GM12878 (cell line): ENCODE results near the gene CAB39. TPM values are rescaled to one million over a fixed set of nuclear protein-coding genes. Genes with fewer than 3 reads are reported as not detected.

Experiments used
- ATAC-seq: fragments of 200-7000 bp; cut with Tn5 transposase; 3 replicates; pipeline ENCODE4 v1.9.1; 2020; ENCODE audit warnings: mild to moderate bottlenecking, moderate library complexity
- BruUV-seq: library from RNA; stranded (reverse); fragments of 400-500 nt; replicated peaks from 2 replicates; lab custom pipeline; 2021; lab: Mats Ljungman, UMichigan
- CTCF ChIA-PET: fragments of 300-600 bp; sonication (Branson Sonifier 250); formaldehyde crosslinking; extraction: SDS; loops from one replicate; lab custom pipeline; 2021; ENCODE audit warnings: inconsistent platforms; lab: Yijun Ruan, JAX
- POLR2A ChIA-PET: fragments of 350-600 bp; formaldehyde crosslinking; extraction: SDS; loops from one replicate; lab custom pipeline; 2021; ENCODE audit warnings: inconsistent platforms; lab: Charles Lee
- RAD21 ChIA-PET: fragments of 300-600 bp; sonication (Branson Sonifier 250); formaldehyde crosslinking; loops from one replicate; lab custom pipeline; 2023; ENCODE audit warnings: antibody characterized with exemption; ENCODE audit not compliant: unreplicated experiment; lab: Charles Lee
- SMC1A ChIA-PET: fragments of 300-600 bp; sonication (Branson Sonifier 250); formaldehyde crosslinking; loops from one replicate; lab custom pipeline; 2023; ENCODE audit not compliant: unreplicated experiment, uncharacterized antibody; lab: Charles Lee
- DNase-seq: peaks from one replicate; pipeline ENCODE4 v3.0.0-alpha.2; 2011; ENCODE audit warnings: low read depth, low spot score
- FAIRE-seq: peaks from 3 replicates; lab custom pipeline; 2011; peaks lifted over from hg19 to GRCh38; lab: Jason Lieb, UNC
- H2AFZ ChIP-seq: 2 replicates; pipeline ENCODE4 v1.6.0; 2011; ENCODE audit warnings: low read depth, low read length, control low read depth; ENCODE audit not compliant: control insufficient read depth
- H3K27ac ChIP-seq: 2 replicates; pipeline ENCODE4 v1.5.1; 2011; ENCODE audit warnings: control low read depth; ENCODE audit not compliant: control insufficient read depth, insufficient read depth
- H3K27me3 ChIP-seq, 2 experiments: replicated peaks in 1 of 2; 2 replicates each; pipeline versions ENCODE4 v1.6.0 to v1.6.1; 2011; ENCODE audit warnings: low read length in 1 of 2; ENCODE audit not compliant: control insufficient read depth in 2 of 2, insufficient read depth in 2 of 2
- H3K36me3 ChIP-seq, 2 experiments: 2 replicates each; pipeline ENCODE4 v1.5.1; 2011; ENCODE audit warnings: low read length in 1 of 2; ENCODE audit not compliant: control insufficient read depth in 2 of 2, insufficient read depth in 2 of 2
- H3K4me1 ChIP-seq: 2 replicates; pipeline ENCODE4 v1.6.1; 2011; ENCODE audit warnings: mild to moderate bottlenecking, low read length, moderate library complexity, mixed read lengths; ENCODE audit not compliant: control insufficient read depth, insufficient read depth
- H3K4me2 ChIP-seq: 2 replicates; pipeline ENCODE4 v1.6.0; 2011; ENCODE audit warnings: control low read depth; ENCODE audit not compliant: control insufficient read depth, insufficient read depth
- H3K4me3 ChIP-seq: fragments of 200-600 bp; sonication (generic); 2 replicates; pipeline ENCODE4 v1.5.1; 2016
- H3K79me2 ChIP-seq: 2 replicates; pipeline ENCODE4 v1.6.0; 2011; ENCODE audit warnings: low read length; ENCODE audit not compliant: control insufficient read depth, insufficient read depth
- H3K9ac ChIP-seq: 2 replicates; pipeline ENCODE4 v1.8.0; 2011; ENCODE audit warnings: low read length, control low read depth, mixed read lengths; ENCODE audit not compliant: control insufficient read depth, insufficient read depth
- H3K9me3 ChIP-seq: replicated peaks from 3 replicates; pipeline ENCODE4 v1.5.1; 2011; ENCODE audit warnings: mild to moderate bottlenecking, low read length; ENCODE audit not compliant: control insufficient read depth, insufficient read depth
- H4K20me1 ChIP-seq: 2 replicates; pipeline ENCODE4 v1.6.0; 2011; ENCODE audit not compliant: control insufficient read depth, insufficient read depth
- BCL11A ChIP-seq: IDR thresholded peaks from 2 replicates; pipeline ENCODE4 v1.6.1; 2011; ENCODE audit warnings: low read depth, low read length
- CREM ChIP-seq: IDR thresholded peaks from 2 replicates; pipeline ENCODE4 v1.6.1; 2014; ENCODE audit warnings: antibody characterized with exemption, low read depth
- MEF2A ChIP-seq: IDR thresholded peaks from 2 replicates; pipeline ENCODE4 v1.6.1; 2011; ENCODE audit warnings: low read depth, mild to moderate bottlenecking, low read length, moderate library complexity; ENCODE audit not compliant: insufficient read depth
- PAX8 ChIP-seq: fragments of 450-650 bp; IDR thresholded peaks from 2 replicates; pipeline ENCODE4 v1.6.1; 2017; ENCODE audit warnings: mild to moderate bottlenecking, moderate library complexity
- RELB ChIP-seq: fragments of 450-650 bp; IDR thresholded peaks from 2 replicates; pipeline ENCODE4 v1.6.1; 2017; ENCODE audit warnings: low read depth, mild to moderate bottlenecking, moderate library complexity
- SMAD5 ChIP-seq: IDR thresholded peaks from 2 replicates; pipeline ENCODE4 v1.6.1; 2016; ENCODE audit warnings: antibody characterized with exemption, low read depth
- SRF ChIP-seq, 2 experiments: IDR thresholded peaks; 2 replicates each; pipeline ENCODE4 v1.6.1; 2011; ENCODE audit warnings: low read depth in 2 of 2, low read length in 2 of 2, mild to moderate bottlenecking in 1 of 2, moderate library complexity in 1 of 2
- TARDBP ChIP-seq: IDR thresholded peaks from 2 replicates; pipeline ENCODE4 v1.6.1; 2016; ENCODE audit warnings: borderline replicate concordance
- TCF7 ChIP-seq: IDR thresholded peaks from 2 replicates; pipeline ENCODE4 v1.6.1; 2014; ENCODE audit warnings: antibody characterized with exemption, borderline replicate concordance
- WGBS: methylation state at CpG from one replicate; pipeline ENCODE4 v1.1.6; 2016; ENCODE audit warnings: low lambda C conversion rate; ENCODE audit not compliant: insufficient replicate concordance, insufficient coverage; ENCODE audit errors: missing lambda C conversion rate; 5-methylcytosine and 5-hydroxymethylcytosine counted together
- in situ Hi-C: fragments of 300-500 bp; cut with MboI; formaldehyde crosslinking; loops from 9 replicates; pipeline ENCODE4 v1.14.3; 2018; ENCODE audit warnings: mixed read lengths
- intact Hi-C: fragments of 100-400 bp; cut with micrococcal nuclease; formaldehyde crosslinking; loops from one replicate; pipeline ENCODE4 v1.14.2; 2022; ENCODE audit not compliant: unreplicated experiment
- polyA plus RNA-seq, 11 experiments: library from polyadenylated mRNA; depleted of rRNA in 4 of 11; unstranded in 6 of 11; stranded (reverse) in 5 of 11; fragments of >200 nt; fragmentation: Nextera tagmentation in 4 of 11; fragmentation: Illumina TruSeq in 1 of 11; extraction: Ambion mirVana in 4 of 11; extraction: Trizol in 1 of 11; gene quantifications; 1 replicate in 1 of 11; 2 replicates in 10 of 11; pipeline versions ENCODE4 v1.2.1 to v1.2.3, GENCODE V29; 2011 to 2016; ENCODE audit warnings: inconsistent platforms in 2 of 11, missing spikeins in 2 of 11, low read depth in 1 of 11
- total RNA-seq, 4 experiments: library from RNA; depleted of rRNA in 3 of 4; stranded (reverse); fragments of >200 nt in 3 of 4; fragmentation: Illumina TruSeq in 1 of 4; extraction: Trizol in 1 of 4; gene quantifications; 2 replicates each; pipeline versions ENCODE4 v1.2.1 to v1.2.3, GENCODE V29; 2013 to 2021
- TF ChIP-seq, protein P1 (sequence below): fragments of 450-650 bp; IDR thresholded peaks from 2 replicates; pipeline ENCODE4 v1.6.1; 2017; ENCODE audit warnings: mild to moderate bottlenecking

Gene CAB39
- total and polyA plus RNA-seq, 10 of the 15 experiments (the other 5 are each of a cell fraction or from before 2014, with no cell fraction given) = 13.3 to 129 (median 62.9) TPM

GRCh38 chr2:230666446-230666845 is 46.2 kb upstream of the CAB39 start:
- Histone ChIP-seq H3K4me1 (peaks cover 92% of the 10 kb centered on the region), H3K4me3 (no peak overlapping the region), H3K9ac (no peak overlapping the region; the same call in 1 of the 2 replicates), H3K9me3 (no peaks in the 10 kb centered on the region), H3K4me2 (no peak overlapping the region), H3K27ac (peak overlapping the region; percentile 92), H4K20me1 (no peaks in the 10 kb centered on the region), H2AFZ (no peak overlapping the region), H3K79me2 (no peaks in the 10 kb centered on the region), H3K36me3 (no peaks in the 10 kb centered on the region), H3K27me3 (no peaks in the 10 kb centered on the region)
- FAIRE-seq = no peak
- no peak for ATAC-seq
- no TSS peak for BruUV-seq
- ChIA-PET RAD21 (interaction anchor here (1.0 to 5.0 kb wide), 5 partner anchors 17 to 461 kb away, joined by 3 to 36 read pairs (median 5); no protein-coding TSS in a partner anchor), SMC1A (interaction anchor here (0.8 to 8.3 kb wide), 9 partner anchors 8 to 464 kb away, joined by 3 to 117 read pairs (median 8); partner anchors contain the start of gene CAB39), CTCF (interaction anchor here (0.7 to 2.1 kb wide), 2 partner anchors 17 to 65 kb away, joined by 4 to 5 read pairs; no protein-coding TSS in a partner anchor), POLR2A (interaction anchor here (0.5 to 3.9 kb wide), 7 partner anchors 9 to 51 kb away, joined by 3 to 23 read pairs (median 4); no protein-coding TSS in a partner anchor)
- no peak for DNase-seq
- WGBS = 90% methylated on average over 8 of the region's 8 CpGs
- 0 out of 2 replicates have a peak, but pooled peaks have one; percentile 5 for TF ChIP-seq SMAD5
- no peak for TF ChIP-seq TCF7
- in situ Hi-C loops (loop anchor here (10.0 kb wide), 1 partner anchor 288 kb away; no protein-coding TSS in a partner anchor), intact Hi-C loops (loop anchor here (10.0 kb wide), 2 partner anchors 278 to 308 kb away; no protein-coding TSS in a partner anchor)

DNA sequence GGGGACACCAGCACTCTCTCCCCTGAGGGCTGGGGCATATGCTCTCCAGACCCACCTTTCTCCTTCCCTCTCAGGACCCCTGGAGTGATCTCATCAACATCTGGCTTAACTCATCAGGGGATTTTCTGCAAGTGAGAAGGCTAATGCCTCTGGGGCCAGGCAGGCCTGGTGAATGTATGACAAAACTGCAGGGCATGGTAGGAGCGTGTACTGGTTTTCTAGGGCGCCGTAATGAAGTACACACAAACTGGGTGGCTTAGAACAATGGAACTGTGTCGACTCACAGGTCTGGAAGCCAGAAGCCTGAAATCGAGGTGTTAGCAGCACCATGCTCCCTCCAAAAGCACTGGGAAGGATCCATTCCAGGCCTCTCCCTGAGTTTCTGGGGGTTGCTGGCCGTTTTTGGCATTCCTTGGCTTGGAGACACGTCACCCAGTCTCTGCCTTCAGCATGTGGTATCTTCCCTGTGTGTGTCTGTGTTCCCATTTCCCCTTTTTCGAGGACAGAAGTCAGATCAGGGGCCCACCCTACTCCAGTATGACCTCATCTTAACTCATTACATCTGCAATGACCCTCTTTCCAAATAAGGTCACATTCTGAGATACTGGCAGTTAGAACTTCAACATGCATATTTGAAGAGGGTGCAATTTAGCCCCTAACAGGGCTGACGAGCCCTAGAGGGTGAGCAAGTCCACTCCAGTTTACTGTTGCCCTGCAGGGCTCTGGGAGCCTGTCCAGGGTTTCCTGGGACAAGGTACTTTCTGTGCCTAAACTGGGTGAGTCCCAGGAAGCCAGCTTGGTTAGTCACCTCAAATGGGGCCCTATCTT is 45.5 kb upstream of the CAB39 start:
- peak overlapping the region; percentile 92 for H3K27ac ChIP-seq
- WGBS = 44% methylated on average over 9 of the region's 9 CpGs
- no peaks in the 10 kb centered on the region for H3K36me3 ChIP-seq
- peaks cover 85% of the 10 kb centered on the region for H3K4me1 ChIP-seq
- 0 out of 2 replicates have a peak overlapping the region, but pooled peaks have one; percentile 83 for H3K4me2 ChIP-seq
- ChIA-PET RAD21 (interaction anchor here (1.0 to 5.1 kb wide), 11 partner anchors 8 to 461 kb away, joined by 3 to 122 read pairs (median 14); partner anchors contain the start of gene CAB39), POLR2A (interaction anchor here (0.8 to 5.0 kb wide), 7 partner anchors 8 to 65 kb away, joined by 3 to 80 read pairs (median 21); partner anchors contain the start of gene CAB39), SMC1A (interaction anchor here (0.8 to 8.3 kb wide), 11 partner anchors 9 to 465 kb away, joined by 3 to 117 read pairs (median 19); no protein-coding TSS in a partner anchor), CTCF (interaction anchor here (1.0 to 4.7 kb wide), 8 partner anchors 8 to 90 kb away, joined by 3 to 41 read pairs (median 4); no protein-coding TSS in a partner anchor)
- no peak for DNase-seq
- in situ Hi-C loops (loop anchor here (10.0 kb wide), 1 partner anchor 288 kb away; no protein-coding TSS in a partner anchor), intact Hi-C loops (loop anchor here (10.0 kb wide), 2 partner anchors 278 to 308 kb away; no protein-coding TSS in a partner anchor)
- peak overlapping the region; percentile 71 for H3K9ac ChIP-seq
- peak; percentile 23 for ATAC-seq
- no peaks in the 10 kb centered on the region for H3K79me2 ChIP-seq
- H3K27me3 ChIP-seq = no peaks in the 10 kb centered on the region
- peak overlapping the region; percentile 21 for H2AFZ ChIP-seq
- H3K9me3 ChIP-seq = no peaks in the 10 kb centered on the region
- no peaks in the 10 kb centered on the region for H4K20me1 ChIP-seq
- FAIRE-seq = no peak
- TSS peak; percentile 73 for BruUV-seq
- H3K4me3 ChIP-seq = no peak overlapping the region
- TF ChIP-seq, protein P1, sequence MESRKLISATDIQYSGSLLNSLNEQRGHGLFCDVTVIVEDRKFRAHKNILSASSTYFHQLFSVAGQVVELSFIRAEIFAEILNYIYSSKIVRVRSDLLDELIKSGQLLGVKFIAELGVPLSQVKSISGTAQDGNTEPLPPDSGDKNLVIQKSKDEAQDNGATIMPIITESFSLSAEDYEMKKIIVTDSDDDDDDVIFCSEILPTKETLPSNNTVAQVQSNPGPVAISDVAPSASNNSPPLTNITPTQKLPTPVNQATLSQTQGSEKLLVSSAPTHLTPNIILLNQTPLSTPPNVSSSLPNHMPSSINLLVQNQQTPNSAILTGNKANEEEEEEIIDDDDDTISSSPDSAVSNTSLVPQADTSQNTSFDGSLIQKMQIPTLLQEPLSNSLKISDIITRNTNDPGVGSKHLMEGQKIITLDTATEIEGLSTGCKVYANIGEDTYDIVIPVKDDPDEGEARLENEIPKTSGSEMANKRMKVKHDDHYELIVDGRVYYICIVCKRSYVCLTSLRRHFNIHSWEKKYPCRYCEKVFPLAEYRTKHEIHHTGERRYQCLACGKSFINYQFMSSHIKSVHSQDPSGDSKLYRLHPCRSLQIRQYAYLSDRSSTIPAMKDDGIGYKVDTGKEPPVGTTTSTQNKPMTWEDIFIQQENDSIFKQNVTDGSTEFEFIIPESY = 0 out of 2 replicates have a peak, but pooled peaks have one; percentile 18
- TF ChIP-seq TCF7 = no peak
- peak; percentile 59; the same call in 1 of the 2 replicates for TF ChIP-seq TARDBP
- TF ChIP-seq CREM = peak; percentile 92
- TF ChIP-seq MEF2A = 0 out of 2 replicates have a peak, but pooled peaks have one; percentile 7
- peak; percentile 61; the same call in 1 of the 2 replicates for TF ChIP-seq BCL11A
- peak in 1 of 2 experiments; percentile 90; a peak in 2 of 4 replicates for TF ChIP-seq SRF (IDR thresholded peaks at IDR 0.05; ENCODE audit: low read depth in 2 of 2, low read length in 2 of 2)
- TF ChIP-seq RELB = peak; percentile 48; the same call in 1 of the 2 replicates
- TF ChIP-seq PAX8 = no peak
